ENCODE measurements around the gene ANXA9. TPM values are rescaled to one million over a fixed set of nuclear protein-coding genes. Genes with fewer than 3 reads are reported as not detected.

ANXA9 gene
- total and polyA plus RNA-seq, 2 of the 4 experiments (the other 2 are of a cell fraction), result 0.21 to 0.36 TPM

GRCh38 chr1:151008244-151009205 is 26.4 kb downstream of the ANXA9 start, which contains the start of gene PRUNE1 (continued):
- TF ChIP-seq MAFK (IDR thresholded peaks at IDR 0.05; ENCODE audit: low read depth, low read length) (no peak), RCOR1 (IDR thresholded peaks at IDR 0.05; ENCODE audit: insufficient replicate concordance, low read length) (no peak), MXI1 (IDR thresholded peaks at IDR 0.05; ENCODE audit: borderline replicate concordance, low read depth, low read length) (peak; percentile 65; the same call in 1 of the 2 replicates)

DNA sequence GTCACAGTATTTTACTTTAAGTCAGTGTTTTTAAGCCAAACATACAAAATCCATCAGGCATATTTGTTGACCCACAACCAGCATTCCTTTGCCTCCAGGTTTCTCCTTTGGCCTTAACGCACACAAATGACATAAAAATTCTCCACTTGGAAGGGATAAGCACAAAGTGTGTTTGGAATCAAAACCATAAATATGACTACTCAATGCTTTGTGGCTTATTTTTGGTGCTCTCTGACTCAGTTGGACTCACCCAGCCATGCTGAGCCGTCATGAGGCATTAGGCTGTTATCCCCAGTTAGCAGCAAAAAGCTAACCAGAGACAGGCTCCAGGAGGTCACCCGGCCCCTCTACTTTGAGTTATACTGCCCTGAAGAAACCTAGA is 27.1 kb downstream of the ANXA9 start:
- peak; percentile 86 for DNase-seq
- intact Hi-C loops (cut with micrococcal nuclease), result loop anchor here (5.0 to 10.0 kb wide), 2 partner anchors 53 to 444 kb away; partner anchors contain the start of gene MLLT11

More for the DNA sequence above, 27.1 kb downstream of the ANXA9 start:
- Histone ChIP-seq H3K56ac (ENCODE audit: extremely low read depth, insufficient read depth, low read length) (peak overlapping the region; percentile 50; the same call in 1 of the 2 replicates), H4K5ac (ENCODE audit: low read depth, low read length) (no peak overlapping the region), H2AK9ac (replicated peaks; ENCODE audit: low read depth, low read length, poor library complexity) (peak overlapping the region; percentile 47), H2BK5ac (ENCODE audit: low read depth, low read length, poor library complexity, severe bottlenecking) (peak overlapping the region; percentile 3), H2AFZ (replicated peaks; ENCODE audit: low read length, poor library complexity) (peak overlapping the region; percentile 98), H3K4me2 (ENCODE audit: low read depth, low read length) (peak overlapping the region; percentile 81), H3K4me1 (ENCODE audit: control insufficient read depth, insufficient read depth, low read length) (peaks cover 5% of the 10 kb centered on the region; the same call in 1 of the 2 replicates), H3K27me3 (ENCODE audit: control insufficient read depth, insufficient read depth, low read length) (no peaks in the 10 kb centered on the region), H3K9ac (ENCODE audit: low read depth, low read length) (peak overlapping the region; percentile 77), H3K4me3 (ENCODE audit: insufficient read depth, low read depth, low read length) (peak overlapping the region; percentile 79), H3K14ac (replicated peaks; ENCODE audit: low read depth, low read length) (peak overlapping the region; percentile 8), H4K20me1 (ENCODE audit: insufficient read depth, low read length) (no peaks in the 10 kb centered on the region), H3K79me1 (ENCODE audit: low read depth in 1 of 2, low read length in 2 of 2) (peaks cover 16 to 52% of the 10 kb centered on the region in 2 experiments), H3K23ac (ENCODE audit: low read depth, low read length) (peak overlapping the region; percentile 98; the same call in 1 of the 2 replicates), H3K27ac (ENCODE audit: insufficient read depth, low read length) (peak overlapping the region; percentile 76), H3K18ac (ENCODE audit: low read depth, low read length) (no peak overlapping the region), H3K9me3 (ENCODE audit: control insufficient read depth, insufficient read depth, low read length) (no peaks in the 10 kb centered on the region), H3K9me1 (ENCODE audit: insufficient read depth, low read length) (peaks cover 11% of the 10 kb centered on the region), H2AK5ac (ENCODE audit: low read depth, low read length) (peak overlapping the region; percentile 3; the same call in 1 of the 2 replicates), H2BK120ac (ENCODE audit: low read depth, low read length) (no peak overlapping the region), H3K36me3 (ENCODE audit: control insufficient read depth, insufficient read depth, low read length) (no peaks in the 10 kb centered on the region), H4K8ac (ENCODE audit: low read depth in 2 of 2, low read length in 2 of 2) (peak overlapping the region in 1 of 2 experiments; percentile 73; a peak in 1 of 4 replicates), H2BK20ac (ENCODE audit: low read depth, low read length) (no peak overlapping the region), H3K4ac (ENCODE audit: low read depth, low read length) (0 out of 2 replicates have a peak overlapping the region, but pooled peaks have one; percentile 1), H2BK15ac (ENCODE audit: low read depth, low read length) (no peak overlapping the region; the same call in 2 of the 3 replicates), H4K91ac (ENCODE audit: insufficient read depth, low read depth, low read length) (no peak overlapping the region)
- ATAC-seq (ENCODE audit: low read depth), result peak; percentile 5
- no CpG with 5 or more reads among the region's 3 CpGs for WGBS, 2 experiments (ENCODE audit: extremely low coverage in 2 of 2, insufficient read length in 1 of 2)
- CTCF ChIA-PET, result no interaction called here
- dilution Hi-C loops (cut with HindIII; ENCODE audit: low sequenced_read_pairs, unreplicated experiment), result no loop called here
- in situ Hi-C loops (cut with MboI; ENCODE audit: low sequenced_read_pairs), result no loop called here
- BruUV-seq (replicated peaks), result no TSS peak
- TF ChIP-seq FOS (IDR thresholded peaks at IDR 0.05; ENCODE audit: low read depth, low read length) (peak; percentile 10; the same call in 1 of the 2 replicates), MAFK (IDR thresholded peaks at IDR 0.05; ENCODE audit: low read depth, low read length) (peak; percentile 2; the same call in 1 of the 2 replicates), RFX5 (IDR thresholded peaks at IDR 0.05; ENCODE audit: low read depth, low read length) (no peak)
- POLR2A ChIA-PET (ENCODE audit: unreplicated experiment), result no interaction called here

Measured in IMR-90 (cell line).